ENCODE data around the gene SV2C.

- TF ChIP-seq CTCF (IDR thresholded peaks at IDR 0.05) (no peak), POLR2A (IDR thresholded peaks at IDR 0.05) (no peak)
Measured at GRCh38 chr5:76229900-76230299, 146.7 kb downstream of the SV2C start.
